Natural killer cell treated with Interleukin-12 subunit alpha and Interleukin-12 subunit beta and Interleukin-15 and Interleukin-18, amount 100 ng/mL, for 72 hours (primary cell): ENCODE results near the gene EFHB. TPM values are rescaled to one million over a fixed set of nuclear protein-coding genes. Genes with fewer than 3 reads are reported as not detected.

Source experiments
- ATAC-seq, 2 donors: fragments of 150-1000 bp; cut with Tn5 transposase in 1 of 2; sonication (Bioruptor Pico), chemical (Tn5 transposase) in 1 of 2; 2 replicates each; pipeline ENCODE4 v1.10.0; 2021
- DNase-seq: peaks from one replicate; pipeline ENCODE4 v3.0.0; 2022; ENCODE audit warnings: low spot score
- H3K27ac Mint-ChIP-seq, 2 donors: 1 replicate in 1 of 2; 2 replicates in 1 of 2; pipeline ENCODE4 v1.8.0; 2022; ENCODE audit warnings: mixed read lengths in 2 of 2, mild to moderate bottlenecking in 1 of 2, moderate library complexity in 1 of 2
- H3K27me3 Mint-ChIP-seq, 2 donors: 1 replicate in 1 of 2; 2 replicates in 1 of 2; pipeline ENCODE4 v1.8.0; 2022; ENCODE audit warnings: mixed read lengths in 2 of 2
- H3K36me3 Mint-ChIP-seq: one replicate; pipeline ENCODE4 v1.8.0; 2022; ENCODE audit warnings: mixed read lengths
- H3K4me1 Mint-ChIP-seq, 2 donors: 1 replicate in 1 of 2; 2 replicates in 1 of 2; pipeline ENCODE4 v1.8.0; 2022; ENCODE audit warnings: low read depth in 2 of 2, mixed read lengths in 2 of 2, mild to moderate bottlenecking in 1 of 2
- H3K4me3 Mint-ChIP-seq: one replicate; pipeline ENCODE4 v1.8.0; 2022; ENCODE audit warnings: mixed read lengths
- H3K9me3 Mint-ChIP-seq: 2 replicates; pipeline ENCODE4 v1.8.0; 2022; ENCODE audit warnings: mixed read lengths
- total RNA-seq, 2 donors: library from RNA; stranded (reverse); gene quantifications; one replicate each; pipeline ENCODE4 v1.2.3, GENCODE V29; 2022

Gene EFHB
- total RNA-seq, 2 donors from 2014 or later: 0.78 TPM; not detected in 1

DNA sequence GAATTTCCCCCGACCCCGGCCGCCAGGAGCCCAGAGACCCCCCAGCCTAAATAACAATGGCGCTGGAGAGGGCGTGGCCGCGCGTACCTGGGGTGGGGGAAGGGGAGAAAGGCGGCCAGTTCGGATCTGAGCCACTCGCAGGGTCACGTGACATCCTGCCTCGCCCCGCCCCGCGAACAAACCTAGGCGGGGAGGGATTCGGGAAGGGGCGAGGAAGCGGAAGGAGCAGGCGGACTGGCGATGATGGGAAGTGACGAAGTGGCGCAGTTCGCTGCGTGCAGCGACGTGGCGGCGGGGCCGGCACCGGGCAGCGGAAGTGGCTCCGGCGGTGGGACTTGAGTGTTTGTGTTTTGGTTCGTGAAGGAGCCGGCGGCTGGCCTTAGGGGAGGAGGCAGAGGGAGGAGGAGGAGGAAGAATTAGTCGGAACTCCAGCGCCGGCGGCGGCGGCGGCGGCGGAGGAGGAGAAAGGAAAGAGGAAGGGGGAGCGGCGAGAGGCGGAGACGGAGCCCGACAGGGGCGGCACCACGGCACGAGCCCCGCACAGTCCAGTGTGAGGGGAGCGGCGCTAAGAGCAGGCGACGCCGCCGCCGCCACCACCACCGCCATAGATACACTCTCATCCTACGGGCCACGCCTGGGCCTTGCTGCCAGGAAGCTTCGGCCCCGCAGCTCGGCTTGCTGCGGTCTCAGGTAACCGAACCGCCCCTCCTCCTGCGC, 13.0 kb upstream of the EFHB start, which contains the start of gene RAB5A:
TSS of gene RAB5A (plus strand) at position 266 of the 717 bp plus-strand sequence. CDS start 3,802 bp downstream, outside the sequence.
- Mint-ChIP-seq H3K4me1 (peaks cover 19 to 46% of the 10 kb centered on the region in 2 donors), H3K9me3 (no peaks in the 10 kb centered on the region), H3K27ac (peak within 1 kb of the TSS; percentile 87 to 89), H3K27me3 (no peaks in the 10 kb centered on the region), H3K36me3 (peaks cover 6% of the 10 kb centered on the region), H3K4me3 (peak within 1 kb of the TSS; percentile 87)
- DNase-seq (peak; percentile 99), ATAC-seq (peak; percentile 95 to 96)

DNA sequence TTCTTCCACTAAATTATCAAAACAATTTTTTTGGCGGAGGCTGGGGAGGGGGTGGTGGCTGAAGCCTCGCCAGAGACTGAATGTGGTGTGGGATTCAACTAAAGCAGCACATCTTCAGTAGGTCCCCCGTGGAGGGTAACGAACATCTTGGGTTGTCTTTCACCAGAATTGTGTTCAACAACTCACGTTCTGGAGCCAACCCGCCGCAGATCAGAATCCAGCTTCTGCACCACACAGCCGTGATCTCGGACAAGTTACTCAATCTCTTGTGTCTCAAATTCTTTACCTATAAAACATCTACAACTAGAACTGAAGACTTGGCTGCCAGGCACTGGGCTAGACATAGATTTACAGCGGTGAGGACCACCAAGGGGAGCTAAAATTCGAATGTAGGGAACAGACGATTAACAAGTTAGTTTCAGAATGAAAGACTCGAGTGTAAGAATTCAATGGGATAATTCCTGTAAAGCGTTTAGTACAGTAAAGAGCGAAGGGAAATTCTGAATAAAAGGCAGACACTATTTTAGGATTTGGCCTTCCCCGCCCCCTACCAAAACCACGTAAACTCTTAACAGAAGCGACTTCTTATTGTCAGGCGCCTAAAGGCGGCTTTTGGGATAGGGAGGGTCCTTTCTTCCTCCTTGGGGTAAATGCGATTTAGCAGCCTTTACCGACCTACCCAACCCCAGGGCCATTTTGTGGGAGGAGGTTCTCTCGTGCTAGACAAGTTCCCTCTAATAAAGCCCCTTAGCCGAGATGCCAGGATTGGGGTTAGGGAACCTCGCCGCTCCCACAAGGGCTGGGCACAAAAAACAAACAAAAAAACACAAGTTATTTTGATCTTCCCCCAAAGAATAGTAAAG, 12.2 kb upstream of the EFHB start:
- no peaks in the 10 kb centered on the region for H3K9me3 Mint-ChIP-seq
- peak overlapping the region; percentile 87 to 89 for H3K27ac Mint-ChIP-seq
- ATAC-seq (no peak), DNase-seq (no peak)
- peaks cover 15 to 41% of the 10 kb centered on the region in 2 donors for H3K4me1 Mint-ChIP-seq
- H3K4me3 Mint-ChIP-seq: peak overlapping the region; percentile 87
- no peaks in the 10 kb centered on the region for H3K27me3 Mint-ChIP-seq
- no peaks in the 10 kb centered on the region for H3K36me3 Mint-ChIP-seq

DNA sequence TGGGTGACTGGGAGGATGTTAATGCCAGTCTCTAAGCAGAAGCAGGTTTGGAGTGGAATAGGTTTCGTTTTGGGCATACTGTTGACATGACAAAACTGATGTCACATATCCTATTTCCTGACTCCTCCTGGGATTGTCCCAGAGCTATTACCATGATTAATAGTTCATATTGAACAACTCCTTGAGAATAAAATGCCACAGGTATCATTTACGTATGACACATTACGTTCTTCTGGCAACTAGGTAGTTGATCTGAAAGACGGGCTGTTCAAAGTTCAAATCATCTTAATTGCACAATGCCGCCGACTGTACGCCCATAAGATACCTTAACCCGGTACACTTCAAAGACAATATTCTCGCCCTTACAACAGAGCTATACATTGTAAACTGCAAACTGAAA, 11.5 kb upstream of the EFHB start:
- H3K4me1 Mint-ChIP-seq: peaks cover 13 to 34% of the 10 kb centered on the region in 2 donors
- peak overlapping the region; percentile 87 to 89 for H3K27ac Mint-ChIP-seq
- H3K27me3 Mint-ChIP-seq: peaks cover 0 to under 1% of the 10 kb centered on the region in 2 donors
- no peak for DNase-seq
- H3K9me3 Mint-ChIP-seq: peaks cover under 1% of the 10 kb centered on the region
- ATAC-seq: no peak
- peak overlapping the region; percentile 87 for H3K4me3 Mint-ChIP-seq
- H3K36me3 Mint-ChIP-seq: no peaks in the 10 kb centered on the region

DNA sequence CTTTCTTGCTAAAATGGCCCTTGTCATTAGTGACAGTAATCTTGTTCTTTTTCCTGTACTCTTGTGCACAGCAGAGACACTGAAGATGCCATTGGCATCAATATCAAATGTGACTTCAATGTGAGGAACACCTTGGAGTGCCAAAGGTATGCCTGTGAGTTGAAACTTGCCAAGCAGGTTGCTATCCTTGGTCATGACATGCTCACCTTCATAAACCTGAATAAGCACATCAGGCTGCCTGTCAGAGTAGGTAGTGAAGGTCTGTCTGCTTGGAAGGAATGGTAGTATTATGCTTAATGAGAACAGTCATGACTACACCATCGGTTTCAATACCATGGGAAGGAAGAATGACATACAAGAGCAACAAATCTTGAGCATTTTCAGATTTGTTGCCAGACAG, 6.6 kb upstream of the EFHB start:
- peaks cover 5 to 6% of the 10 kb centered on the region in 2 donors for H3K4me1 Mint-ChIP-seq
- DNase-seq: no peak
- H3K27ac Mint-ChIP-seq: no peak overlapping the region
- no peaks in the 10 kb centered on the region for H3K36me3 Mint-ChIP-seq
- ATAC-seq: no peak
- no peak overlapping the region for H3K4me3 Mint-ChIP-seq
- H3K9me3 Mint-ChIP-seq: peaks cover 4% of the 10 kb centered on the region
- peaks cover 3 to 11% of the 10 kb centered on the region in 2 donors for H3K27me3 Mint-ChIP-seq

DNA sequence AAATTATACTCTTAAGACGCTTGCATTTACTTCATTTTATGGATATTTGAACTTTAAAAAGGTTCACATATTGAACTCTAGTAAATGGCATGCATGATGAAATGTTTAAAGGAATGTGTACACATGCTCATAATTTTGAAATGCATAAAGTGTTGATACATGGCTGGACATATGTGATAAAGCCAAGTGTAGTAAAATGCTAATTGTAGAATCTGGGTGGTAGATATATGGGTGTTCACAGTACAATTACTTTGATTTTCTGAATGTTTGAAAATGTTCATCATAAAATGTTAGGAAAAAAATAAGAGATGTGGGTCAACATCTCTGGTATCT, 4.2 kb upstream of the EFHB start:
- ATAC-seq (no peak), DNase-seq (no peak)
- Mint-ChIP-seq H3K4me3 (no peak overlapping the region), H3K4me1 (peaks cover 7 to 15% of the 10 kb centered on the region in 2 donors), H3K36me3 (no peaks in the 10 kb centered on the region), H3K27me3 (peaks cover 13 to 20% of the 10 kb centered on the region in 2 donors), H3K27ac (no peak overlapping the region), H3K9me3 (peaks cover 4% of the 10 kb centered on the region)

DNA sequence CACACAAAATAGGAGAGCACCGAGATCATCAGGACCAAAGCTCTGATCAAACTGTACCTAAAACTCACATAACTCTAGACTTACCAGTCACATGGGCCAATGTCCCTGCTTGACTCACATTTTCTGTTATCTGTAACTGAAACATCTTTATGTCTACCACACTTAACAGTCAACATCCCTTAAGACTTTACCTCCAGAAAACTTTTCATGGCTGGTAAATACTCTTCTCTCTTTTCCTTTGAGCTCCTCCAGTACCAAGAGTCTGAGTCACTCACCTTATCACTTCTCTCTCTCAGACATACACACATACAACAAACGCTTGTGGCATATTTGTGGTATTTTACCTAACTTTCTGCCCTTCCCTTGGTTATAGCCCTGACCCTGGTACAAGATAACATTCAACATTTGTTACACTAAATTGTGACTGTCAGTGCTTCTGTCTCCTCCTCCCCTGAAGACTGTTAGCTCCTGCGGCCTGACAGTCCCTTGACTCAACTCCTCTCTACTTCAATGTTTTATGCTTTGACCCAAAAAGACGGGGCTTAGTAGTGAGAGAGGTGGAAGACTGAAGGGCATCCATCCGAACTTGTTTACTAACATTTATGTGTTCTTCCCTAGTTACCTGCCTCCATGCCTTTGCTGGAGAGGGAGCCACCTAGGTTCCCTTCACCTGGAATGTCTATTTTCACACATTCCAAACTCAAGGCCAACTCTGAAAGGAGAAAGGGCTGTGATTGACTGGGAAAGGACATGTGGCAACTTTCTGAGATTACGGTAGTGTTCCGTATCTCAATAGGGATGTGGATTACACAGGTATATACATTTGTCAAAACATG, 3.7 kb upstream of the EFHB start:
- DNase-seq: no peak
- Mint-ChIP-seq H3K4me3 (no peak overlapping the region), H3K9me3 (peaks cover 4% of the 10 kb centered on the region)

DNA sequence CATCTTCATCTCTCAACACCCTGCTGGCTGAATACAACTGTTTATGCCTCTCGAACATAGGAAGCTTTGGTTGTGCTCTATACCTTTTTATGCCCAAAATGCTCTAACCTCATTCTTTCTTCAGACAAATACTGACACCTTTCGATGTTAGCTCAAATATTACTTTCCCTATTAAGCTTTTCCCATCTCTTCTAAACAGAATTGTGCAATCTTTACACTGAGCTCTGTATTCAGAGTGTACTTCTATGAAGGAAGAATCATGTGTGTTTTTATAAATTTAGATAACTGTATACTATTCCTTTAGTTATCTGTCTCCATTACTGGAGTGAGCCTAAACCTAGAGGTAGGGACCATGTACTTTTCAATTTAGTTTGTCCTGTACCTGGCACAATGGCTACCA, 1.6 kb downstream of the EFHB start:
- Mint-ChIP-seq H3K4me1 (peaks cover 27 to 30% of the 10 kb centered on the region in 2 donors), H3K9me3 (no peaks in the 10 kb centered on the region), H3K36me3 (no peaks in the 10 kb centered on the region), H3K27me3 (peaks cover 9 to 10% of the 10 kb centered on the region in 2 donors), H3K4me3 (peak overlapping the region; percentile 79), H3K27ac (peak overlapping the region; percentile 72 to 82)
- no peak for DNase-seq
- no peak for ATAC-seq

More for the DNA sequence above, 3.7 kb upstream of the EFHB start:
- Mint-ChIP-seq H3K27ac (no peak overlapping the region), H3K36me3 (no peaks in the 10 kb centered on the region), H3K27me3 (peaks cover 13 to 20% of the 10 kb centered on the region in 2 donors), H3K4me1 (peaks cover 10 to 17% of the 10 kb centered on the region in 2 donors)
- peak in 1 of 2 donors; percentile 46 for ATAC-seq

DNA sequence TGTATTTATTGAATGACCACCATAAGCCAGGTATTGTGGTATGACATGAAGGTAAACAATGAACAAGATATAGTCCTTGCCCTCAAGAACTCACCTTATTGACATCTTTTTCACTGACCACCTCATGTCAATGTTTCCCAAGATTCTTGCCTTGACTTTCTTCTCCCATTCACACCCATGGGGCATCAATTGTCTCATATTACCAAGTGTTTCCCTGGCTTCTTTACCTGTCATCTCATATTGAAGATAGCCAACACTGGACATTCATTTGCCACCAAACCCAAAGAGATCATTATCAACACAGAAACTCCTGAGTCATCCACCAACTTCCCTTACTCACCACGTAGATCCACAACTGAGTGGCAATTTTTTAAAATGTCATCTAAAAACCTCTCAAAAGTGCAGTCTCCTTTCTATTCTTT, 2.2 kb downstream of the EFHB start:
- ATAC-seq (peak; percentile 68 to 76), DNase-seq (no peak)
- peak overlapping the region; percentile 79 for H3K4me3 Mint-ChIP-seq
- H3K9me3 Mint-ChIP-seq: no peaks in the 10 kb centered on the region
- no peaks in the 10 kb centered on the region for H3K36me3 Mint-ChIP-seq
- H3K4me1 Mint-ChIP-seq: peaks cover 27 to 32% of the 10 kb centered on the region in 2 donors
- H3K27ac Mint-ChIP-seq: peak overlapping the region; percentile 72 to 82
- peaks cover 9 to 10% of the 10 kb centered on the region in 2 donors for H3K27me3 Mint-ChIP-seq

DNA sequence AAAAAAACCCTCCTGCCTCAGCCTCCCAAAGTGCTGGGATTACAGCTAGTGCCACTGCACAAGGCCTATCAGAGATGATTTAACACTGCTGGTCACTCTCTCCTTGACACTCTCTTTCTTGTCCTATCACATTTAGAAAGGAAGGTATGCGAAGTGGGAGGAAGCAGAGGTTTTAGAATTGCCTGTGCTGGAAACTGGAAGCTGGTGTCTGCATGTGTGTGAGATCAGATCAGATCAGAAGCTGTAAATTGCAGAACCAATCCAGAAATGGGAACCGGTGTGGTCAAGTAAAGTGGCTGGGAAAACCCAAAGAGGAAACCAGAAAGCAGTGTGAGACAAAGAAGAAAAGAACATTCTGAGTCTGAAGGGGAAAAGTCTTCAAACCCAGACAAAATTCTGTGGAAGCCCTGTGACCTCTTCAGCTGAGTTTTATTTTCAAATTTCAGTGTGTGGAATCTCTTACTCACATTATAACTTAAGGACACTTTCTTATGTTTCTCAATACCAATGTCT, 2.8 kb downstream of the EFHB start:
- Mint-ChIP-seq H3K4me3 (peak overlapping the region; percentile 79), H3K4me1 (peaks cover 27 to 32% of the 10 kb centered on the region in 2 donors), H3K27me3 (peaks cover 9 to 10% of the 10 kb centered on the region in 2 donors), H3K27ac (peak overlapping the region; percentile 72 to 82), H3K36me3 (no peaks in the 10 kb centered on the region), H3K9me3 (no peaks in the 10 kb centered on the region)
- ATAC-seq: peak; percentile 84 to 89
- DNase-seq: peak; percentile 66

DNA sequence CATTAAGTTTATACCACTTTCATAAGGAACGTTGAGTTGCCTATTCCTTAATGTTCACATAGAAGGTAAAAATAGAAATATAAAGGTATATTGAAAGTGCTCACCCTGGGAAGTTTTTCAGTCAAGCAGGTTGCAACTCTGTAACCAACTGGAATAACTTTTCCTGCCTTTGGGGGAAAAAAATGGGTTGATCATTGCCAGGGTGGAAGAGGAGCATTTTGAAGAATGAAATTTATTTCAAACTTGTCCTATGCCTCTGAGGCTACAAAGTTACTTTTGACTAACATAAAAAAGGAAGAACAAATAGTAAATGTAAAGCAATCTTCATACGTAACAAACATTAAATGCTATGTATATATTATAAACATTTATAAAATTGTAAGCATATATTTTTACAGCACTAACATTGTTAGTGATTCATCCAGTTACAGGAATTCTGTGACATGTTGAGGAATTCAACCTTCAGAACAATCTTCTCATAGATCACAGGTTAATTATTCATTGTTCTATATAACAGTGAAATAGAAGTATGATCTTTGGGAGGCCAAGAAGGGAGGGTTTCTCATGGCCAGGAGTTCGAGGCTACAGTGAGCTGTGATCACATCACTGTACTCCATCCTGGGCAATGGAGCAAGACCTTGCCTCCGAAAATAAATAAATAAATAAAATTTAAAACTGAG, 13.5 kb downstream of the EFHB start:
- DNase-seq (no peak), ATAC-seq (no peak)
- H3K4me3 Mint-ChIP-seq: no peak overlapping the region
- no peak overlapping the region for H3K27ac Mint-ChIP-seq
- H3K36me3 Mint-ChIP-seq: no peaks in the 10 kb centered on the region
- no peaks in the 10 kb centered on the region for H3K27me3 Mint-ChIP-seq
- no peaks in the 10 kb centered on the region for H3K4me1 Mint-ChIP-seq
- H3K9me3 Mint-ChIP-seq: no peaks in the 10 kb centered on the region

DNA sequence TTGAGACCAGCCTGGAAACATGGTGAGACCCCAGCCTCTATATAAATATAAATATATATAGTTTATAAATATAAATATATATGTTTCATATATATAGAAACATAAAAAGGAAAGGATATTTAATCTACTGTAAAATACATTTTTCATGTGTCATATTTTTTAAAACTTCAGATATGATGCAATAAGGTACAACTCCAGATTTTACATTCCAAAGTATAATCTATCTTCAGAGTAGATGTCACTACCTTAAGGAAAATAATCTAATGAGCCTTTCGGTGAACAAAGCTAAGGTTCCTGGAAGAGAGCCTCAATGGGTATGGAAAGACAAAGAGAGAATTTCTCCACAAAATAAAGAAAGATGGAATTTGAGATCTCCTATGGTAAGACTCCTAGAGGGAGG, 16.9 kb downstream of the EFHB start:
- ATAC-seq (no peak), DNase-seq (no peak)
- no peak overlapping the region for H3K4me3 Mint-ChIP-seq
- H3K27ac Mint-ChIP-seq: no peak overlapping the region
- no peaks in the 10 kb centered on the region for H3K27me3 Mint-ChIP-seq
- H3K9me3 Mint-ChIP-seq: no peaks in the 10 kb centered on the region
- H3K4me1 Mint-ChIP-seq: no peaks in the 10 kb centered on the region
- peaks cover 4% of the 10 kb centered on the region for H3K36me3 Mint-ChIP-seq

DNA sequence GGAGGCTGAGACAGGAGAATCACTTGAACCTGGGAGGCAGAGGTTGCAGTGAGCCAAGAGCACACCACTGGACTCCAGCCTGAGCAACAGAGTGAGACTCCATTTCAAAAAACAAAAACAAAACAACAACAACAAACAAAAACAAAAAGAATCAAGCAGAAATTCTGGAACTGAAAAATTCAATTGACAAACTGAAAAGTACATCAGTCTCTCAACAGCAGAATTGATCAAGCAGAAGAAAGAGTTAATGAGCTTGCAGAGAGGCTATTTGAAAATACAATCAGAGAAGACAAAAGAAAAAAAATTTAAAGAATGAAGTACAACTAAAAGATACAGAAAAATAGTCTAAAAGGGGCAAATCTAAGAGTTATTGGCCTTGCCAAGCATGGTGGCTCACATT, 22.6 kb downstream of the EFHB start:
- H3K27me3 Mint-ChIP-seq: peaks cover 0 to 5% of the 10 kb centered on the region in 2 donors
- no peak for ATAC-seq
- no peak overlapping the region for H3K4me3 Mint-ChIP-seq
- no peak overlapping the region for H3K27ac Mint-ChIP-seq
- H3K4me1 Mint-ChIP-seq: no peaks in the 10 kb centered on the region
- no peak for DNase-seq
- peaks cover 3% of the 10 kb centered on the region for H3K9me3 Mint-ChIP-seq
- peaks cover 20% of the 10 kb centered on the region for H3K36me3 Mint-ChIP-seq

DNA sequence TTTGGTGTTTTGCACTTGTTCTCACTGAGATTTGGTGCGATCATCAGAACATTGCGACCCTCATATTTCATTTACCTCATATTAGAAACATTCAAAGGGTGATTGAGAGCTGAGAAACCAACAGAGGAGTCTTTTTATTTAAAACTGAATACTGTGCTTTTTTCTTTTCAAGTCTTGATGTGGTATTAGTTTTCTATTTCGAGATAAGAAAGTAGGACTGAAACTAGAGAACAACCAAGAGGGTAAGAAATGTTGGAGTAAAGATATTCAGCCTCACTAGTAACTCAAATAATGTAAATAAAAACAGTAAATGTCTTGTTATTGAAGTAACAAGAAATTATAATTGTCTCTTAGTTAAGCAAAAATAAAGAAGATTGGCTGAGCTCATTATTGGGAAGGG, 26.5 kb downstream of the EFHB start:
- DNase-seq: no peak
- no peak overlapping the region for H3K27ac Mint-ChIP-seq
- no peak overlapping the region for H3K4me3 Mint-ChIP-seq
- H3K9me3 Mint-ChIP-seq: peaks cover 3% of the 10 kb centered on the region
- ATAC-seq: no peak
- H3K4me1 Mint-ChIP-seq: no peaks in the 10 kb centered on the region
- H3K36me3 Mint-ChIP-seq: peaks cover 16% of the 10 kb centered on the region
- peaks cover 0 to 5% of the 10 kb centered on the region in 2 donors for H3K27me3 Mint-ChIP-seq
